Muscle layer of colon (tissue), 2 donors: Measurements from ENCODE around the gene GET3.
"Not testable (repeated sequence)": the region's sequence is repeated elsewhere in the genome, so short reads cannot be mapped to it uniquely, and the experiment has no call there.

Experiments used
- H3K27ac ChIP-seq: one replicate; pipeline ENCODE4 v1.7.0; 2013; ENCODE audit warnings: low read depth, mild to moderate bottlenecking, low read length, moderate library complexity
- H3K27me3 ChIP-seq, 2 donors: one replicate each; pipeline ENCODE4 v1.7.0; 2013; ENCODE audit warnings: low read length in 2 of 2, mild to moderate bottlenecking in 2 of 2; ENCODE audit not compliant: insufficient read depth in 2 of 2, control insufficient read depth in 1 of 2
- H3K36me3 ChIP-seq: one replicate; pipeline ENCODE4 v1.7.0; 2013; ENCODE audit warnings: mild to moderate bottlenecking, low read length; ENCODE audit not compliant: insufficient read depth
- H3K4me1 ChIP-seq: one replicate; pipeline ENCODE4 v1.7.0; 2013; ENCODE audit warnings: mild to moderate bottlenecking, low read length; ENCODE audit not compliant: insufficient read depth
- H3K4me3 ChIP-seq, 2 donors: one replicate each; pipeline ENCODE4 v1.7.0; 2013; ENCODE audit warnings: low read length in 2 of 2, low read depth in 1 of 2, mild to moderate bottlenecking in 1 of 2, moderate library complexity in 1 of 2
- H3K9ac ChIP-seq: one replicate; pipeline ENCODE4 v1.7.0; 2013; ENCODE audit warnings: low read length
- H3K9me3 ChIP-seq: one replicate; pipeline ENCODE4 v1.7.0; 2013; ENCODE audit warnings: mild to moderate bottlenecking, low read length
- donor health status: abdominal sarcoma.
- donor health status: Adenocarcinoma of cecum.

The GET3 gene

GRCh38 chr19:12736995-12737834 lies at the start of gene GET3:
GET3 (plus strand) TSS chr19:12737497; CDS start chr19:12737506, 9 bp downstream.
- peak within 1 kb of the TSS; percentile 85 to 97 for H3K4me3 ChIP-seq
- H3K27ac ChIP-seq: peak within 1 kb of the TSS; percentile 86
- no peaks in the 10 kb centered on the region for H3K9me3 ChIP-seq
- peaks cover 30% of the 10 kb centered on the region for H3K4me1 ChIP-seq
- peaks cover 14% of the 10 kb centered on the region for H3K36me3 ChIP-seq
- H3K27me3 ChIP-seq: no peaks in the 10 kb centered on the region
- peak within 1 kb of the TSS; percentile 68 for H3K9ac ChIP-seq

DNA sequence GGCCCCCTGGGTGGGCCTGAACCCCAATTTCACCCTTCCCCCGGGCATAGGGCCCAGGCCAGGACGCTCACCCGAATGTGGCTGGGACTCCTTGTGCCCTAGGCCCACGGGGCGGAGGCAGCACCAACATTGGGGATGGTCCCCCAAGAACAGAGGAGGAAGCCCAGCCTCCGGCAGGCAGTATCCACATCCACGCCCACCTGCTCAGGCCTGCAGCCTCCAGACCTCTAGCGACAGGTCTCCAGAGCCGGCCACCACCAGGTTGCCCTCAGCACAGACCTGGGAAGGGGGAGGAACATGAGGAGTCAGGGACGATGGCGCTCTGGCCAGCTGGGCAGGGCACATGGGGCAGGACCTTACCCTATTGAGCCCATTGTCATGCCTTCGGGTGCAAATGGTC lies 48.3 kb upstream of the GET3 start:
- Histone ChIP-seq H3K36me3 (no peaks in the 10 kb centered on the region), H3K27ac (no peak overlapping the region), H3K9ac (no peak overlapping the region), H3K9me3 (no peaks in the 10 kb centered on the region), H3K27me3 (no peaks in the 10 kb centered on the region), H3K4me3 (no peak overlapping the region), H3K4me1 (no peaks in the 10 kb centered on the region)

- Histone ChIP-seq H3K36me3 (no peaks in the 10 kb centered on the region), H3K27me3 (no peaks in the 10 kb centered on the region), H3K27ac (no peak overlapping the region), H3K9me3 (no peaks in the 10 kb centered on the region), H3K4me3 (no peak overlapping the region), H3K9ac (no peak overlapping the region), H3K4me1 (no peaks in the 10 kb centered on the region)
These were observed 47.6 kb upstream of the GET3 start for GRCh38 chr19:12689581-12690216.

DNA sequence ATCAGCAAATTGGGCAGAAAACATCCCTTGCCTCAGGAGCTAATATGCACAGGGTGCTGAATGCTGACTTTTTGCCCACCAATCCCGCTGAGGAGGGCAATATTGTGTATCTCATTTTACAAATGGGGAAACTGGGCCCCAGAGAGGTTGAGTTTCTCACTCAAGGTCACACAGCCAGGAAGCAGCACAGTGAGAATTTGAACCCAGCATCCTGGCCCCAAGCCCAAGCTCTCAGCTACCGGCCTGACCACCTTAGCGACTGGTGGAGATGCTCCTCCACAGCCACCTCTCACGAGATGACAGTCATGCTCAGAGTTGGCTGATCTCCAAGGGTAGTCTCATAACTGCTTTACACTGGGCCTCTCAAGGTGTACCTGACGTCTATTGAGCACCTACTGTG lies 44.3 kb upstream of the GET3 start:
- no peak overlapping the region for H3K4me3 ChIP-seq
- H3K9me3 ChIP-seq: no peaks in the 10 kb centered on the region
- H3K36me3 ChIP-seq: no peaks in the 10 kb centered on the region
- no peak overlapping the region for H3K27ac ChIP-seq
- H3K4me1 ChIP-seq: peaks cover 13% of the 10 kb centered on the region
- no peaks in the 10 kb centered on the region for H3K27me3 ChIP-seq
- H3K9ac ChIP-seq: no peak overlapping the region

DNA sequence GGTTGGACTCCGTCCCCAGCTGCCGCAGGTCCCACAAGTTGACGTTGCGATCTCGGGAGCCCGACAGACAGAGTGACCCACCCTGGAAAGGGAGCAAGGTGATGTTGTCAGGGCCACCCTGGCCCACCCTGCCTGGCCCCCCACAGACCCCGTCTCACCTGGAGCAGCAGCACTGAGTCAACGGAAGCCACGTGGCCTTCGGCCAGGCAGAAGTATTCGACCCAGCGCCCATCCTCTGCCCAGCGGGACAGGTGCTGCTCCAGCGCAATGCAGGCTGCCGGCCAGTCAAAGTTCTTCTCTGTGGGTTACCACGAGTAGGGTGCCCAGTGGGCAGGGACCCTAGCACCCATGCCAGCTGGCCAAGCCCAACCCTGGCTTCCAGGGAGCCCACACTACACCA lies 42.7 kb upstream of the GET3 start:
- Histone ChIP-seq H3K4me3 (no peak overlapping the region), H3K27ac (no peak overlapping the region), H3K4me1 (peaks cover 13% of the 10 kb centered on the region), H3K9ac (no peak overlapping the region), H3K9me3 (no peaks in the 10 kb centered on the region), H3K36me3 (no peaks in the 10 kb centered on the region), H3K27me3 (no peaks in the 10 kb centered on the region)

GRCh38 chr19:12695096-12695495 lies 42.2 kb upstream of the GET3 start:
- Histone ChIP-seq H3K9me3 (no peaks in the 10 kb centered on the region), H3K27me3 (no peaks in the 10 kb centered on the region), H3K9ac (no peak overlapping the region), H3K36me3 (no peaks in the 10 kb centered on the region), H3K4me3 (no peak overlapping the region), H3K4me1 (peaks cover 13% of the 10 kb centered on the region), H3K27ac (no peak overlapping the region)

GRCh38 chr19:12695514-12695913 lies 41.8 kb upstream of the GET3 start:
- Histone ChIP-seq H3K36me3 (no peaks in the 10 kb centered on the region), H3K9me3 (no peaks in the 10 kb centered on the region), H3K27ac (no peak overlapping the region), H3K4me1 (peaks cover 13% of the 10 kb centered on the region), H3K9ac (peak overlapping the region; percentile 41), H3K4me3 (peak overlapping the region; percentile 75 to 80), H3K27me3 (no peaks in the 10 kb centered on the region)

- Histone ChIP-seq H3K36me3 (peaks cover 3% of the 10 kb centered on the region), H3K9ac (peak overlapping the region; percentile 41), H3K27me3 (no peaks in the 10 kb centered on the region), H3K27ac (peak overlapping the region; percentile 88), H3K9me3 (no peaks in the 10 kb centered on the region), H3K4me1 (peaks cover 13% of the 10 kb centered on the region), H3K4me3 (peak overlapping the region; percentile 75 to 80)
These were observed 41.3 kb upstream of the GET3 start for GRCh38 chr19:12695997-12696365.

GRCh38 chr19:12696366-12697335 lies 40.6 kb upstream of the GET3 start, which contains the start of gene FBXW9:
FBXW9 (minus strand) TSS chr19:12696631; CDS start chr19:12696581, 50 bp downstream.
- Histone ChIP-seq H3K36me3 (peaks cover 10% of the 10 kb centered on the region), H3K4me1 (peaks cover 13% of the 10 kb centered on the region), H3K27ac (peak within 1 kb of the TSS; percentile 88), H3K9me3 (no peaks in the 10 kb centered on the region), H3K9ac (peak within 1 kb of the TSS; percentile 41), H3K27me3 (no peaks in the 10 kb centered on the region), H3K4me3 (peak within 1 kb of the TSS; percentile 75 to 80)

DNA sequence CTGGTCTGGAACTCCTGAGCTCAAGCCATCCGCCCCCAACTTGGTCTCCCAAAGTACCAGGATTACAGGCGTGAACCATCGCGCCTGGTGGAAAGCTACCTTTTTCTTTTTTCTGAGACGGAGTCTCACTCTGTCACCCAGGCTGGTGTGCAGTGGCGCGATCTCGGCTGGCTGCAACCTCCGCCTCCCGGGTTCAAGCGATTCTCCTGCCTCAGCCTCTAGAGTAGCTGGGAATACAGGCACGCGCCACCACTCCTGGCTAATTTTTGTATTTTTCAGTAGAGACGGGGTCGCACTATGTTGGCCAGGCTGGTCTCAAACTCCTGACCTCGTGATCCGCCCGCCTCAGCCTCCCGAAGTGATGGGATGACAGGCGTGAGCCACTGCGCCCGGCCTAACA lies 39.9 kb upstream of the GET3 start:
- H3K36me3 ChIP-seq: peaks cover 13% of the 10 kb centered on the region
- not testable (repeated sequence) for H3K27me3 ChIP-seq, H3K27ac ChIP-seq, H3K9me3 ChIP-seq, H3K9ac ChIP-seq, H3K4me3 ChIP-seq
- peaks cover 13% of the 10 kb centered on the region for H3K4me1 ChIP-seq

- Histone ChIP-seq H3K4me1 (peaks cover 13% of the 10 kb centered on the region), H3K9me3 (no peaks in the 10 kb centered on the region), H3K4me3 (no peak overlapping the region), H3K9ac (no peak overlapping the region), H3K27ac (no peak overlapping the region), H3K36me3 (peaks cover 20% of the 10 kb centered on the region), H3K27me3 (no peaks in the 10 kb centered on the region)
These were observed 39.2 kb upstream of the GET3 start for GRCh38 chr19:12698138-12698537.
